Skeletal muscle tissue (tissue), 4 donors: Measurements from ENCODE around the gene ZNF277. TPM values are rescaled to one million over a fixed set of nuclear protein-coding genes. Genes with fewer than 3 reads are reported as not detected.

Source experiments
- H3K27ac ChIP-seq: one replicate; pipeline ENCODE4 v1.7.0; 2013; ENCODE audit warnings: mild to moderate bottlenecking, low read depth, low read length, inconsistent platforms
- H3K27me3 ChIP-seq, 3 donors: one replicate each; pipeline ENCODE4 v1.7.0; 2013; ENCODE audit warnings: low read length in 3 of 3; ENCODE audit not compliant: control insufficient read depth in 3 of 3, insufficient read depth in 3 of 3
- H3K36me3 ChIP-seq, 3 donors: one replicate each; pipeline ENCODE4 v1.7.0; 2013; ENCODE audit warnings: low read length in 3 of 3; ENCODE audit not compliant: control insufficient read depth in 3 of 3, insufficient read depth in 3 of 3
- H3K4me1 ChIP-seq, 3 donors: one replicate each; pipeline ENCODE4 v1.7.0; 2013; ENCODE audit warnings: low read length in 3 of 3, mild to moderate bottlenecking in 3 of 3; ENCODE audit not compliant: control insufficient read depth in 3 of 3, insufficient read depth in 3 of 3
- H3K4me3 ChIP-seq, 3 donors: one replicate each; pipeline ENCODE4 v1.7.0; 2013; ENCODE audit warnings: low read length in 3 of 3
- H3K9ac ChIP-seq, 3 donors: one replicate each; pipeline ENCODE4 v1.7.0; 2013; ENCODE audit warnings: low read length in 3 of 3, mild to moderate bottlenecking in 3 of 3, moderate library complexity in 2 of 3, low read depth in 1 of 3
- H3K9me3 ChIP-seq, 3 donors: one replicate each; pipeline ENCODE4 v1.7.0; 2013; ENCODE audit warnings: low read length in 3 of 3; ENCODE audit not compliant: control insufficient read depth in 3 of 3
- total RNA-seq: library from RNA; depleted of rRNA; stranded (reverse); fragments of >200 nt; gene quantifications from one replicate; pipeline ENCODE4 v1.2.3, GENCODE V29; 2014
- donor health status: Osteomylitis.

The ZNF277 gene, protein sequence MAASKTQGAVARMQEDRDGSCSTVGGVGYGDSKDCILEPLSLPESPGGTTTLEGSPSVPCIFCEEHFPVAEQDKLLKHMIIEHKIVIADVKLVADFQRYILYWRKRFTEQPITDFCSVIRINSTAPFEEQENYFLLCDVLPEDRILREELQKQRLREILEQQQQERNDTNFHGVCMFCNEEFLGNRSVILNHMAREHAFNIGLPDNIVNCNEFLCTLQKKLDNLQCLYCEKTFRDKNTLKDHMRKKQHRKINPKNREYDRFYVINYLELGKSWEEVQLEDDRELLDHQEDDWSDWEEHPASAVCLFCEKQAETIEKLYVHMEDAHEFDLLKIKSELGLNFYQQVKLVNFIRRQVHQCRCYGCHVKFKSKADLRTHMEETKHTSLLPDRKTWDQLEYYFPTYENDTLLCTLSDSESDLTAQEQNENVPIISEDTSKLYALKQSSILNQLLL
- total RNA-seq, result 17.7 TPM

GRCh38 chr7:112206238-112206990 lies at the start of gene ZNF277, which contains the start of gene DOCK4:
TSS of gene ZNF277 (plus strand) at chr7:112206695. CDS start at chr7:112206717, 22 bp downstream.
TSS of gene DOCK4 (minus strand) at chr7:112206399. CDS start at chr7:112206138, 261 bp downstream.
- H3K4me1 ChIP-seq, result peaks cover 5 to 34% (median 16%) of the 10 kb centered on the region in 3 donors
- H3K27me3 ChIP-seq, result no peaks in the 10 kb centered on the region
- H3K9ac ChIP-seq, result peak within 1 kb of the TSS; percentile 94 to 98 (median 95)
- H3K9me3 ChIP-seq, result no peaks in the 10 kb centered on the region
- peak within 1 kb of the TSS; percentile 96 to 99 (median 98) for H3K4me3 ChIP-seq
- no peaks in the 10 kb centered on the region for H3K36me3 ChIP-seq
- H3K27ac ChIP-seq, result peak within 1 kb of the TSS; percentile 82

DNA sequence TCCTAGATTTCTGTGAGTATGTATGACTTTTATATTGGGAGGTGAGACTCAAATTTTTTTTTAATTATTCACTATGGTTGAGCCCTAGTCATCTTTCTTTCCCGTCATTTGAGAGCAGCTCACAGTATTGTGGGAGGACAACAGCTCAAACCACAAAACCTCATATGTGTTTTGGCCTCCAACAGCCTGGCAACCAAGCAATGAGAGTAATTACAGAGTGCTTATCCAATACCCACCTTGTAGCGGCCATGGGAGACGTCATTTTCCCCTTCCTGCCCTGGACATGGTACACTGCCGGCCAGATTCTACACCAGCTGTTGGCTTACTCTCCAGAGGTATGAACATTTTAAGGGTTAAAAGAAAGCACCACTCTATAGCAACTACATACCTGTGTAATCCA lies 49.4 kb upstream of the ZNF277 start:
- H3K27me3 ChIP-seq, result no peaks in the 10 kb centered on the region
- no peak overlapping the region for H3K4me3 ChIP-seq
- H3K36me3 ChIP-seq, result no peaks in the 10 kb centered on the region
- no peak overlapping the region for H3K9ac ChIP-seq
- peaks cover 7 to 12% (median 9%) of the 10 kb centered on the region in 3 donors for H3K4me1 ChIP-seq
- no peak overlapping the region for H3K27ac ChIP-seq
- no peaks in the 10 kb centered on the region for H3K9me3 ChIP-seq

GRCh38 chr7:112159351-112159750 lies 47.1 kb upstream of the ZNF277 start:
- Histone ChIP-seq H3K4me1 (peaks cover 8 to 16% (median 15%) of the 10 kb centered on the region in 3 donors), H3K4me3 (no peak overlapping the region), H3K9ac (no peak overlapping the region), H3K27me3 (no peaks in the 10 kb centered on the region), H3K9me3 (no peaks in the 10 kb centered on the region), H3K27ac (no peak overlapping the region), H3K36me3 (no peaks in the 10 kb centered on the region)

DNA sequence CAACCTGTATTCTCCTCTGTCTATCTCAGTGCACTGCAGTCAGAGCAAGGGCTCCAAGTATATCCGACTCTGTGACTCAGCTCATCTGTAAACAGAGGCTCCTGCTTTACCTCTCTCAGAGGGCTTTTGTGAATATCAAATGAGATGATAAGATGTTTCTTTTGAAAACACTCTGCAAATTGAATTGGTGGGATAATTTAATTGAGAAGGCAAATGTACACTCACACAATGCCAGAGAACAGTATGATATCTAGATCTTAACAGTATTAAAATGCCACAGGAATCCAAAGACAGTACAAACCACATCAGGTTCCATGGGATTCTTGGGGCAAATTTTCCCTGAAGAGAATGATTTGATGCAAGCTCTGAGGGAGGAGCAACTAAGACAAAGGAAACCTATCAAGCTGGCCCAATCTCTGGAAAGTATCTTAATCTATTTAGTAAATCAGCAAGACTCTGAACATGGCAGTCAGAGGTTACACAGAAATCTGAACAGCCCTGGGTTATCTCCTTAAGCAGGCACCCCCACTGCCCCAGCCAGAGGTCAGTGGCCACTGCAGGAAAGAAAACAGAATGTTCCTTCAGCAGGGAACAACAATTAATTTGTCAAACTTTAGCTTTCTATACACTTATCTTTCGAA lies 46.2 kb upstream of the ZNF277 start:
- peaks cover 8 to 16% (median 15%) of the 10 kb centered on the region in 3 donors for H3K4me1 ChIP-seq
- peak overlapping the region in 1 of 3 donors; percentile 15 for H3K9ac ChIP-seq
- no peak overlapping the region for H3K4me3 ChIP-seq
- no peaks in the 10 kb centered on the region for H3K9me3 ChIP-seq
- H3K27ac ChIP-seq, result no peak overlapping the region
- H3K27me3 ChIP-seq, result no peaks in the 10 kb centered on the region
- no peaks in the 10 kb centered on the region for H3K36me3 ChIP-seq

DNA sequence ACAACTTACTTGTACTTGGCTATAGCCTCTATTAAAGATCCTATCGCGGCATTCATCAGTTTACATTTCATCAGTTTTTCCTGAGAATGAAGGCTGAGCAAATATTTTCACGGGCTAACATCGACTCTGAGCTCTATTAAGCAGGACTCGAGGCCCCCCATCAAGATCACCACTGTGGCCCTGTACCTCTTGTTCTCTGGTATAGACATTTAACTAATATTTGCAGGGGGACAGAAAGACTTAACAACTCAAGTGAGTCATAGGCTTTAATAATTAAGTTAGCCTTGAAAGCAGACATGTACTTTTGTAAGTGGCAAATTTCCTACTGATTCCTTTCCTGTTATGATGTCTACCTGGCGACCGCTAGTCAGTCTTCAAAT lies 45.7 kb upstream of the ZNF277 start:
- Histone ChIP-seq H3K27ac (no peak overlapping the region), H3K36me3 (no peaks in the 10 kb centered on the region), H3K9me3 (no peaks in the 10 kb centered on the region), H3K27me3 (no peaks in the 10 kb centered on the region), H3K4me1 (peaks cover 8 to 16% (median 15%) of the 10 kb centered on the region in 3 donors), H3K9ac (no peak overlapping the region), H3K4me3 (no peak overlapping the region)

GRCh38 chr7:112161253-112162141 lies 45.0 kb upstream of the ZNF277 start:
- no peaks in the 10 kb centered on the region for H3K36me3 ChIP-seq
- H3K27me3 ChIP-seq, result no peaks in the 10 kb centered on the region
- H3K9me3 ChIP-seq, result no peaks in the 10 kb centered on the region
- no peak overlapping the region for H3K27ac ChIP-seq
- H3K4me3 ChIP-seq, result no peak overlapping the region
- peaks cover 8 to 16% (median 15%) of the 10 kb centered on the region in 3 donors for H3K4me1 ChIP-seq
- H3K9ac ChIP-seq, result no peak overlapping the region

- Histone ChIP-seq H3K27ac (no peak overlapping the region), H3K9ac (no peak overlapping the region), H3K9me3 (no peaks in the 10 kb centered on the region), H3K4me1 (peaks cover 8 to 15% (median 13%) of the 10 kb centered on the region in 3 donors), H3K4me3 (no peak overlapping the region), H3K36me3 (no peaks in the 10 kb centered on the region), H3K27me3 (no peaks in the 10 kb centered on the region)
These were observed 44.2 kb upstream of the ZNF277 start for GRCh38 chr7:112162142-112162766.

- Histone ChIP-seq H3K36me3 (no peaks in the 10 kb centered on the region), H3K9me3 (no peaks in the 10 kb centered on the region), H3K4me3 (no peak overlapping the region), H3K27me3 (no peaks in the 10 kb centered on the region), H3K27ac (no peak overlapping the region), H3K4me1 (peaks cover 8 to 15% (median 13%) of the 10 kb centered on the region in 3 donors), H3K9ac (no peak overlapping the region)
These were observed 43.5 kb upstream of the ZNF277 start for GRCh38 chr7:112162784-112163506.
